ENCODE measurements around the gene SHC3. TPM values are rescaled to one million over a fixed set of nuclear protein-coding genes. Genes with fewer than 3 reads are reported as not detected.

The SHC3 gene
- total RNA-seq, 1 experiment from 2014 or later, result 0.27 TPM

DNA sequence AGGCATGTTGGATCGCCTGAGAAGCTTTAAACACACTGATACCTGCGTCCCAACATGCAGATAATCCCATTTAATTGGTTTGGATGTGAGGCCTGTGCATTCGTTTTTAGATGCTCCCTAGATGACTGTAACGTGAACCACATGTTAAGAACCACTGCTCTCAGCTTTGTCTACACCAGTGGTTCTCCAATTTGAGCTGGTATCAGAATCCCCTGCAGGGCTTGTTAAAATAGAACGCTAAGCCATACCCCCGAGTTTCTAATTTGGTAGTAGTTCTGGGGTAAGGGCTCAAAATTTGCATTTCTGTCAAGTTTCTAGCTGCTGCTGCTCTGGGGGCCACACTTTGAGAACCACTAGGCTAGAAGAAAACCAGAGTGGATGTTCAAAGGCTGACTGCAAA lies 112.7 kb downstream of the SHC3 start:
- no TSS peak for BruUV-seq (replicated peaks)
- ChIA-PET RAD21 (ENCODE audit: low non-redundant PET in 1 of 2, low total read pairs in 2 of 2, uncharacterized antibody in 2 of 2, unreplicated experiment in 2 of 2) (no interaction called here), CTCF (no interaction called here), POLR2A (no interaction called here)
- TF ChIP-seq YY1 (IDR thresholded peaks at IDR 0.05; ENCODE audit: extremely low read depth, insufficient replicate concordance, low read depth, low read length) (no peak), FOSL1 (IDR thresholded peaks at IDR 0.05; ENCODE audit: low read depth) (no peak), JUND (IDR thresholded peaks at IDR 0.05) (no peak), ELF1 (IDR thresholded peaks at IDR 0.05; ENCODE audit: borderline replicate concordance, low read depth) (no peak), ZFX (IDR thresholded peaks at IDR 0.05) (no peak), CEBPB (IDR thresholded peaks at IDR 0.05; ENCODE audit: low read depth) (no peak), SIN3A (IDR thresholded peaks at IDR 0.05; ENCODE audit: low read depth) (no peak), EZH2phosphoT487 (IDR thresholded peaks at IDR 0.05; ENCODE audit: borderline replicate concordance) (no peak)
- TF ChIP-seq, protein P1, sequence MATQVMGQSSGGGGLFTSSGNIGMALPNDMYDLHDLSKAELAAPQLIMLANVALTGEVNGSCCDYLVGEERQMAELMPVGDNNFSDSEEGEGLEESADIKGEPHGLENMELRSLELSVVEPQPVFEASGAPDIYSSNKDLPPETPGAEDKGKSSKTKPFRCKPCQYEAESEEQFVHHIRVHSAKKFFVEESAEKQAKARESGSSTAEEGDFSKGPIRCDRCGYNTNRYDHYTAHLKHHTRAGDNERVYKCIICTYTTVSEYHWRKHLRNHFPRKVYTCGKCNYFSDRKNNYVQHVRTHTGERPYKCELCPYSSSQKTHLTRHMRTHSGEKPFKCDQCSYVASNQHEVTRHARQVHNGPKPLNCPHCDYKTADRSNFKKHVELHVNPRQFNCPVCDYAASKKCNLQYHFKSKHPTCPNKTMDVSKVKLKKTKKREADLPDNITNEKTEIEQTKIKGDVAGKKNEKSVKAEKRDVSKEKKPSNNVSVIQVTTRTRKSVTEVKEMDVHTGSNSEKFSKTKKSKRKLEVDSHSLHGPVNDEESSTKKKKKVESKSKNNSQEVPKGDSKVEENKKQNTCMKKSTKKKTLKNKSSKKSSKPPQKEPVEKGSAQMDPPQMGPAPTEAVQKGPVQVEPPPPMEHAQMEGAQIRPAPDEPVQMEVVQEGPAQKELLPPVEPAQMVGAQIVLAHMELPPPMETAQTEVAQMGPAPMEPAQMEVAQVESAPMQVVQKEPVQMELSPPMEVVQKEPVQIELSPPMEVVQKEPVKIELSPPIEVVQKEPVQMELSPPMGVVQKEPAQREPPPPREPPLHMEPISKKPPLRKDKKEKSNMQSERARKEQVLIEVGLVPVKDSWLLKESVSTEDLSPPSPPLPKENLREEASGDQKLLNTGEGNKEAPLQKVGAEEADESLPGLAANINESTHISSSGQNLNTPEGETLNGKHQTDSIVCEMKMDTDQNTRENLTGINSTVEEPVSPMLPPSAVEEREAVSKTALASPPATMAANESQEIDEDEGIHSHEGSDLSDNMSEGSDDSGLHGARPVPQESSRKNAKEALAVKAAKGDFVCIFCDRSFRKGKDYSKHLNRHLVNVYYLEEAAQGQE (IDR thresholded peaks at IDR 0.05; ENCODE audit: low read depth), result no peak
- TF ChIP-seq, protein P2, sequence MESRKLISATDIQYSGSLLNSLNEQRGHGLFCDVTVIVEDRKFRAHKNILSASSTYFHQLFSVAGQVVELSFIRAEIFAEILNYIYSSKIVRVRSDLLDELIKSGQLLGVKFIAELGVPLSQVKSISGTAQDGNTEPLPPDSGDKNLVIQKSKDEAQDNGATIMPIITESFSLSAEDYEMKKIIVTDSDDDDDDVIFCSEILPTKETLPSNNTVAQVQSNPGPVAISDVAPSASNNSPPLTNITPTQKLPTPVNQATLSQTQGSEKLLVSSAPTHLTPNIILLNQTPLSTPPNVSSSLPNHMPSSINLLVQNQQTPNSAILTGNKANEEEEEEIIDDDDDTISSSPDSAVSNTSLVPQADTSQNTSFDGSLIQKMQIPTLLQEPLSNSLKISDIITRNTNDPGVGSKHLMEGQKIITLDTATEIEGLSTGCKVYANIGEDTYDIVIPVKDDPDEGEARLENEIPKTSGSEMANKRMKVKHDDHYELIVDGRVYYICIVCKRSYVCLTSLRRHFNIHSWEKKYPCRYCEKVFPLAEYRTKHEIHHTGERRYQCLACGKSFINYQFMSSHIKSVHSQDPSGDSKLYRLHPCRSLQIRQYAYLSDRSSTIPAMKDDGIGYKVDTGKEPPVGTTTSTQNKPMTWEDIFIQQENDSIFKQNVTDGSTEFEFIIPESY (IDR thresholded peaks at IDR 0.05; ENCODE audit: extremely low read depth, insufficient replicate concordance, low read length), result no peak
- H3K9me2 ChIP-seq (ENCODE audit: insufficient read depth), result no peaks in the 10 kb centered on the region
- no peak overlapping the region for H3K9ac ChIP-seq (ENCODE audit: low read length)
- H3K4me3 ChIP-seq (replicated peaks in 1 of 2; ENCODE audit: low read depth in 1 of 2, low read length in 2 of 2), result no peak overlapping the region
- intact Hi-C loops (cut with micrococcal nuclease), result no loop called here
- DNase-seq (ENCODE audit: low read depth, low spot score), result no peak
- no peaks in the 10 kb centered on the region for H3K36me3 ChIP-seq (ENCODE audit: control insufficient read depth in 1 of 2, insufficient read depth in 2 of 2, low read length in 2 of 2)
- no peak overlapping the region for H3K27ac ChIP-seq (ENCODE audit: low read depth, low read length)
- no peak for ATAC-seq
- no peaks in the 10 kb centered on the region for H3K79me2 ChIP-seq (ENCODE audit: insufficient read depth, low read length)
- H3K4me2 ChIP-seq (ENCODE audit: low read length), result no peak overlapping the region
- H3K4me1 ChIP-seq (ENCODE audit: control insufficient read depth in 1 of 2, insufficient read depth in 2 of 2, low read length in 2 of 2), result no peaks in the 10 kb centered on the region
- H4K20me1 ChIP-seq (ENCODE audit: insufficient read depth), result no peaks in the 10 kb centered on the region
- 0 out of 2 replicates have a peak, but pooled peaks cover 4% of the 10 kb centered on the region for H3K27me3 ChIP-seq (ENCODE audit: insufficient read depth, low read length)
- no peaks in the 10 kb centered on the region for H3K9me3 ChIP-seq (ENCODE audit: control insufficient read depth in 1 of 2, insufficient read depth in 1 of 2, low read depth in 1 of 2, low read length in 2 of 2)
- no peak overlapping the region for H2AFZ ChIP-seq (ENCODE audit: low read depth, low read length, poor library complexity, severe bottlenecking)

Data from HCT116 (cell line).